SU-DHL-6 (cell line): ENCODE data around the gene P2RX2.

Experiments
- H2AFZ ChIP-seq: fragments of 200-600 bp; sonication (generic); 2 replicates; pipeline ENCODE4 v1.6.1; 2014; ENCODE audit warnings: low read depth, mild to moderate bottlenecking, moderate library complexity, mixed read lengths, antibody characterized with exemption, low read length; ENCODE audit not compliant: severe bottlenecking
- H3F3A ChIP-seq: fragments of 200-600 bp; shearing (Covaris generic); 2 replicates; pipeline ENCODE4 v1.6.0; 2016; ENCODE audit warnings: antibody characterized with exemption, mild to moderate bottlenecking; ENCODE audit not compliant: insufficient read depth
- H3K27ac ChIP-seq: fragments of 200-600 bp; sonication (generic); 2 replicates; pipeline ENCODE4 v1.5.1; 2016; ENCODE audit warnings: low read depth, mild to moderate bottlenecking, low read length, moderate library complexity, mixed read lengths
- H3K27me3 ChIP-seq: fragments of 200-600 bp; sonication (generic), shearing (Covaris generic); 2 replicates; pipeline ENCODE4 v1.6.0; 2014; ENCODE audit warnings: mild to moderate bottlenecking, low read length
- H3K36me3 ChIP-seq: fragments of 200-600 bp; sonication (generic); 2 replicates; pipeline ENCODE4 v1.6.1; 2014; ENCODE audit warnings: mild to moderate bottlenecking, low read length, mixed read lengths
- H3K4me2 ChIP-seq: fragments of 300-600, 200-600 bp; shearing (Covaris generic), sonication (generic); 2 replicates; pipeline ENCODE4 v1.6.0; 2014; ENCODE audit warnings: low read length, low read depth, mild to moderate bottlenecking; ENCODE audit not compliant: poor library complexity, severe bottlenecking
- H3K4me3 ChIP-seq: fragments of 200-600 bp; sonication (generic); 2 replicates; pipeline ENCODE4 v1.5.1; 2014; ENCODE audit warnings: antibody characterized with exemption, low read length, mild to moderate bottlenecking, mixed read lengths; ENCODE audit not compliant: insufficient read depth, poor library complexity, severe bottlenecking
- H3K79me2 ChIP-seq: fragments of 200-600 bp; sonication (generic); 2 replicates; pipeline ENCODE4 v1.6.1; 2014; ENCODE audit warnings: mild to moderate bottlenecking, low read length, moderate library complexity; ENCODE audit not compliant: insufficient read depth
- H3K9ac ChIP-seq: fragments of 200-600 bp; sonication (generic); 2 replicates; pipeline ENCODE4 v1.7.0; 2014; ENCODE audit warnings: mild to moderate bottlenecking, low read length
- H3K9me2 ChIP-seq: fragments of 200-600 bp; sonication (generic); replicated peaks from 2 replicates; pipeline ENCODE4 v1.6.1; 2014; ENCODE audit warnings: low read length; ENCODE audit not compliant: insufficient read depth
- H3K9me3 ChIP-seq: fragments of 200-600 bp; sonication (generic); 2 replicates; pipeline ENCODE4 v1.6.1; 2014; ENCODE audit warnings: low read length, mixed read lengths; ENCODE audit not compliant: insufficient read depth
- H4K20me1 ChIP-seq: fragments of 200-600 bp; sonication (generic); 2 replicates; pipeline ENCODE4 v1.6.1; 2014; ENCODE audit warnings: low read depth, mild to moderate bottlenecking, antibody characterized with exemption, low read length, moderate library complexity, mixed read lengths
- CTCF ChIP-seq: fragments of 200-600 bp; sonication (generic); IDR thresholded peaks from one replicate; pipeline ENCODE4 v1.5.1; 2017; ENCODE audit warnings: antibody characterized with exemption, mild to moderate bottlenecking, low read length, moderate library complexity; ENCODE audit not compliant: insufficient read depth, poor library complexity, severe bottlenecking
- EZH2phosphoT487 ChIP-seq: fragments of 200-600 bp; sonication (generic), shearing (Covaris generic); conservative IDR thresholded peaks from 2 replicates; pipeline ENCODE4 v1.6.1; 2018; ENCODE audit warnings: mild to moderate bottlenecking, antibody characterized with exemption, low read length, moderate library complexity, mixed read lengths

The P2RX2 gene

DNA sequence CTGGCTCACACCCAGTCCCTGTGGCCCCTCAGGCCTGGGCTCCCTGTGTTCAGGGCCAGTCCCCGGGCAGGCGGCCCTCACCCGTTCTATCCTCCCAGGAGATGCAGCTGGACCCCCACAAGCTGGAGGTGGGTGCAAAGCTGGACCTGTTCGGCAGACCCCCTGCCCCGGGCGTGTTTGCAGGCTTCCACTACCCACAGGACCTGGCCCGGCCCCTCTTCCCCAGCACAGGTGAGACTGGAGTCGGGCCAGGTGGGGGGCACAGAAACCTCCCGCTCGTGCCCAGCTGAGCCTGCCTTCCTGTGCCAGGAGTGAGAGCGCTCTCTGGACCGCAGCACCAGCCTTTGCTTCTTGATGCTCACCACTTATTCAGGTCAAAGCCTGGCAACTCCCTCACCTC, 41.9 kb upstream of the P2RX2 start:
- Histone ChIP-seq H3K4me2 (no peak overlapping the region), H3K9me2 (no peaks in the 10 kb centered on the region), H4K20me1 (no peaks in the 10 kb centered on the region), H2AFZ (no peak overlapping the region), H3K4me3 (no peak overlapping the region), H3K27ac (no peak overlapping the region), H3K9me3 (no peaks in the 10 kb centered on the region), H3K9ac (no peak overlapping the region), H3F3A (no peaks in the 10 kb centered on the region), H3K79me2 (no peaks in the 10 kb centered on the region), H3K36me3 (no peaks in the 10 kb centered on the region), H3K27me3 (no peaks in the 10 kb centered on the region)
- TF ChIP-seq EZH2phosphoT487, result no peak

DNA sequence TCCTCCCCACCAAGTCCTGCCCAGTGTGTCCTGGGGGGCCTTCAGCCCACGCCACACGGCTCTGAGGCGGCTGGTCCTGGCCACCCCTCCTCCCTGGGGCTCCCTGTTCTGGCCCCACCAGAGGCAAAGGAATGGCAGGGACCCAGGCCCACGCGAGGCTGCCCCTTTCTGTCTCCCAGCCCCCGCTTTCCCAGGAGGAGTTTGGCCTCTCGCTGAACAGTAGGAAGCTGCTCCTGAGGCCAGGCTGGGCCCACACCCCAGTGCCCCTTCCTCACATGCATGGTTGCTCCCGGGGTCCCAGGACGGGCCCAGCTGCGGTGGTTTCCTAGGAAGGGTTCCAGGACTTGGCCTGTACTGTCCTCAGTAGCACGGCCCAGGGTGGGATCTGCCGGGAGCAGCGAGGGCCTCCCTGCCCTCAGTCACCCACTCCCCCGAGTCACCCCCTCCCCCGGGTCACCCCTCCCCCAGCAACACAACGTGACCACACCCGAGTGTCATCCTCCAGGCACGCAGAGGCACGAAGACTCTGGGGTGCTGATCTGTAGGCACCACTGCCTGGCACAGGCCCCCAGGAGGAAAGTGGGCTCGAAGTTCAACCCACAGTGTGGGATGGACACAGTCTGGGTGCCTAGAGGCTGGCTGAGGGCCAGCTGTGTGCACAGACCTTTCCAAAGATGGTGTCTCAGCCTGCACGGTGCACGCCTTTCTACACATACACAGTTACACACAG, 41.2 kb upstream of the P2RX2 start:
- H3K36me3 ChIP-seq, result no peaks in the 10 kb centered on the region
- no peaks in the 10 kb centered on the region for H3K27me3 ChIP-seq
- no peak overlapping the region for H3K4me2 ChIP-seq
- no peaks in the 10 kb centered on the region for H4K20me1 ChIP-seq
- H2AFZ ChIP-seq, result no peak overlapping the region
- H3K9me3 ChIP-seq, result no peaks in the 10 kb centered on the region
- no peaks in the 10 kb centered on the region for H3K9me2 ChIP-seq
- H3F3A ChIP-seq, result no peaks in the 10 kb centered on the region
- H3K4me3 ChIP-seq, result no peak overlapping the region
- TF ChIP-seq EZH2phosphoT487 (no peak), CTCF (no peak)
- H3K27ac ChIP-seq, result no peak overlapping the region
- H3K9ac ChIP-seq, result no peak overlapping the region
- H3K79me2 ChIP-seq, result no peaks in the 10 kb centered on the region

DNA sequence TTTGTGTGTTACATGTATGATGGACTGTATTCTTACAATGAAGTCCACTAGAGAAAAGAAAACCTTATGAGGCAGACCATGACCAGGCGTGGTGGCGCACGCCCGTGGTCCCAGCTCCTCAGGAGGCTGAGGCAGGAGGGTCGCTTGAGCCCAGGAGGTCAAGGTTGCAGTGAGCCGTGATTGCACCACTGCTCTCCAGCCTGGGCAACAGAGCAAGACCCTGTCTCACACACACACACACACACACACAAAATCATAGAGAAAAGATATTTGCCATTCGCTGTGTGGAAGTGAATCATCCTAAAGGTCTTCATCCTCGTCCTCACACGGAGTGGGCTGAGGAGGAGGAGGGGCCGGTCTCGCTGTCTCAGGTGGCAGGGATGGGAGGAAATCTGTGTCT, 40.5 kb upstream of the P2RX2 start:
- Histone ChIP-seq H3K27ac (no peak overlapping the region), H3K4me3 (no peak overlapping the region), H3K9me2 (no peaks in the 10 kb centered on the region), H2AFZ (no peak overlapping the region), H3K9ac (no peak overlapping the region), H3K9me3 (no peaks in the 10 kb centered on the region), H4K20me1 (no peaks in the 10 kb centered on the region), H3K4me2 (no peak overlapping the region), H3K27me3 (no peaks in the 10 kb centered on the region), H3F3A (no peaks in the 10 kb centered on the region), H3K79me2 (no peaks in the 10 kb centered on the region), H3K36me3 (no peaks in the 10 kb centered on the region)
- TF ChIP-seq CTCF (no peak), EZH2phosphoT487 (no peak)

DNA sequence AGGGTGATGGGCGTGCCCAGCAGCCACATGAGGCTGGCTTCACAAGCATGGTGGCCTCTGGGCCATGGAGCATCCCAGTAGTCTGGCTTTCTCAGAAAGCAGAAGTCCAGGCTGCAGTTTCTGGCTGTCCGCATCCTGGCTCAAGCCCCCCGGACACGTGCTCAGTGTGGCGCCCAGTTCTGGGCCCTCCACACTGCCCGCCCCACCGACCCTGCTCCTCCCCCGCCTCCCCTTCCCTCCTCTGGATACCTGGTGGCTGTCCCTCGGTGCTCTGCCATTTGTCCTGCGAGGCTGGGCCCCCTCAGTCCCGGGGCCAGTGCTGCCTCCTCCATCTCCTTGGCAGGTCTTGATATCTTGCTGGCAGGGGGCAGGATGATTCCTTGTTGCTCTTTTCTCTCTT, 39.8 kb upstream of the P2RX2 start:
- Histone ChIP-seq H3K9me2 (no peaks in the 10 kb centered on the region), H3K4me3 (no peak overlapping the region), H3K79me2 (no peaks in the 10 kb centered on the region), H4K20me1 (no peaks in the 10 kb centered on the region), H3F3A (no peaks in the 10 kb centered on the region), H3K36me3 (no peaks in the 10 kb centered on the region), H3K9me3 (no peaks in the 10 kb centered on the region), H3K27me3 (no peaks in the 10 kb centered on the region), H3K27ac (no peak overlapping the region), H2AFZ (no peak overlapping the region), H3K9ac (no peak overlapping the region), H3K4me2 (no peak overlapping the region)
- no peak for TF ChIP-seq EZH2phosphoT487
- no peak for TF ChIP-seq CTCF
